ENCODE data around the gene SOX6. TPM values are rescaled to one million over a fixed set of nuclear protein-coding genes. Genes with fewer than 3 reads are reported as not detected.

SOX6 gene
- total RNA-seq, 1 experiment from 2014 or later = not detected

DNA sequence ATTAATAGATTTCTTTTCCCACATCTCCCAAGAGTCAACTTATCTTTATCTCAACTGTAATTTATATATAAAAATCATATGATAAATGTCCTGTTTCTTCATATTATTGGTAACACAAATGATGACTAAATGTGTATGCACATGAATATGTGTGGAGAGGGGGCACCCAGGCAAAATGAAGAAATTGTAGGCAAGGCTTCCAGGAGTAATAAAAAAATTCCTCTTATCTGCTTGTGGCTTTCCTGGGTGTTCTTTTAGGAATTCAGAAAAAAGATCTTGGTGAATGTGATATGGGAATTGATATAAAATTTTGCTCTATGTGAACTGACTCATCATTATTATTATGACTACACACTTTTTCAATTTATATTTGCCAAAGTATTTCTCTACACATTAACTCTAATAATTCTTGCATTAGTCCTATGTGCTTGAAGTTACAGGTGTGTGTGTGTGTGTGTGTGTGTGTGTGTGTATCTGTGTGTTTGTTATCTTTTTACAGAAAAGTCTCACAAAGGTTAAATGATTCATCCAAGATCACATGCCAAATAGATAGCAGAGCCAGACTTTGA, 197.8 kb downstream of the SOX6 start:
- Mint-ChIP-seq H3K36me3 (ENCODE audit: insufficient read depth in 1 of 3, low read depth in 3 of 3) (no peaks in the 10 kb centered on the region), H3K4me3 (no peak overlapping the region), H3K27me3 (ENCODE audit: low read depth) (no peaks in the 10 kb centered on the region), H3K27ac (no peak overlapping the region), H3K4me1 (no peaks in the 10 kb centered on the region), H3K9me3 (no peaks in the 10 kb centered on the region)
- H3K9ac ChIP-seq (ENCODE audit: extremely low read depth, insufficient read length, low read length) = no peak overlapping the region
- no peak overlapping the region for H4K91ac ChIP-seq (ENCODE audit: insufficient read length, low read depth, low read length)
- no peak overlapping the region for H2AK5ac ChIP-seq (ENCODE audit: insufficient read length, low read length)
- no peak overlapping the region for H4K5ac ChIP-seq (ENCODE audit: insufficient read length, low read depth, low read length)
- H3K4me2 ChIP-seq (ENCODE audit: insufficient read depth, insufficient read length, low read length) = no peak overlapping the region
- no peak overlapping the region for H2BK20ac ChIP-seq (ENCODE audit: low read depth, low read length, poor library complexity, severe bottlenecking)
- no peak overlapping the region for H3T11ph ChIP-seq (ENCODE audit: low read length)
- DNase-seq = no peak
- H3K4me1 ChIP-seq (ENCODE audit: insufficient read depth, low read length) = no peaks in the 10 kb centered on the region
- H4K20me1 ChIP-seq (ENCODE audit: control insufficient read depth, insufficient read depth, insufficient read length) = no peaks in the 10 kb centered on the region
- no peaks in the 10 kb centered on the region for H3K27me3 ChIP-seq (ENCODE audit: insufficient read depth, low read length)
- TF ChIP-seq, protein P1, sequence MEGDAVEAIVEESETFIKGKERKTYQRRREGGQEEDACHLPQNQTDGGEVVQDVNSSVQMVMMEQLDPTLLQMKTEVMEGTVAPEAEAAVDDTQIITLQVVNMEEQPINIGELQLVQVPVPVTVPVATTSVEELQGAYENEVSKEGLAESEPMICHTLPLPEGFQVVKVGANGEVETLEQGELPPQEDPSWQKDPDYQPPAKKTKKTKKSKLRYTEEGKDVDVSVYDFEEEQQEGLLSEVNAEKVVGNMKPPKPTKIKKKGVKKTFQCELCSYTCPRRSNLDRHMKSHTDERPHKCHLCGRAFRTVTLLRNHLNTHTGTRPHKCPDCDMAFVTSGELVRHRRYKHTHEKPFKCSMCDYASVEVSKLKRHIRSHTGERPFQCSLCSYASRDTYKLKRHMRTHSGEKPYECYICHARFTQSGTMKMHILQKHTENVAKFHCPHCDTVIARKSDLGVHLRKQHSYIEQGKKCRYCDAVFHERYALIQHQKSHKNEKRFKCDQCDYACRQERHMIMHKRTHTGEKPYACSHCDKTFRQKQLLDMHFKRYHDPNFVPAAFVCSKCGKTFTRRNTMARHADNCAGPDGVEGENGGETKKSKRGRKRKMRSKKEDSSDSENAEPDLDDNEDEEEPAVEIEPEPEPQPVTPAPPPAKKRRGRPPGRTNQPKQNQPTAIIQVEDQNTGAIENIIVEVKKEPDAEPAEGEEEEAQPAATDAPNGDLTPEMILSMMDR (conservative IDR thresholded peaks at IDR 0.05) = no peak
- H2BK15ac ChIP-seq (ENCODE audit: low read depth, low read length) = no peak overlapping the region
- no peak overlapping the region for H3K23ac ChIP-seq (ENCODE audit: insufficient read length, low read depth, low read length)
- no peaks in the 10 kb centered on the region for H3K9me3 ChIP-seq (ENCODE audit: control insufficient read depth, low read depth, low read length)
- no peak overlapping the region for H2BK12ac ChIP-seq (ENCODE audit: insufficient read length, low read depth, low read length)
- H4K8ac ChIP-seq (replicated peaks; ENCODE audit: insufficient read length, low read depth, low read length) = no peak overlapping the region
- no peaks in the 10 kb centered on the region for H3K79me1 ChIP-seq (ENCODE audit: insufficient read depth, low read depth, low read length, poor library complexity, severe bottlenecking)
- H3K56ac ChIP-seq (ENCODE audit: insufficient read length, low read depth, low read length) = no peak overlapping the region
- no peak overlapping the region for H3K27ac ChIP-seq (ENCODE audit: insufficient read length, low read depth, low read length)
- H3K14ac ChIP-seq (ENCODE audit: insufficient read depth, low read length) = no peak overlapping the region
- H2AFZ ChIP-seq (ENCODE audit: low read length) = no peak overlapping the region
- no peak overlapping the region for H3K18ac ChIP-seq (ENCODE audit: insufficient read length, low read depth, low read length)
- no peak overlapping the region for H2BK120ac ChIP-seq (ENCODE audit: low read depth, low read length, poor library complexity, severe bottlenecking)
- H2BK5ac ChIP-seq (ENCODE audit: insufficient read length, low read length) = no peak overlapping the region
- no peak overlapping the region for H3K4ac ChIP-seq (ENCODE audit: low read depth, low read length)
- 0 out of 2 replicates have a peak, but pooled peaks cover 1% of the 10 kb centered on the region for H3K79me2 ChIP-seq (ENCODE audit: insufficient read depth, low read length)
- no peaks in the 10 kb centered on the region for H3K23me2 ChIP-seq (ENCODE audit: insufficient read length, low read depth, low read length, poor library complexity, severe bottlenecking)
